A673 (cell line): ENCODE results near the gene FRK.

ENCODE experiments used
- EZH2 ChIP-seq: fragments of 200-600 bp; sonication (generic); IDR thresholded peaks from 2 replicates; pipeline ENCODE4 v1.6.1; 2017; ENCODE audit warnings: borderline replicate concordance, low read depth, mild to moderate bottlenecking, mixed read lengths, antibody characterized with exemption, low read length; ENCODE audit not compliant: poor library complexity, severe bottlenecking
- TF ChIP-seq, protein P1 (sequence below): fragments of 300-800, 200-600 bp; sonication (generic); conservative IDR thresholded peaks from 2 replicates; pipeline ENCODE4 v1.5.1; 2017; ENCODE audit warnings: low read depth, mild to moderate bottlenecking, antibody characterized with exemption, low read length, moderate library complexity, mixed read lengths

DNA sequence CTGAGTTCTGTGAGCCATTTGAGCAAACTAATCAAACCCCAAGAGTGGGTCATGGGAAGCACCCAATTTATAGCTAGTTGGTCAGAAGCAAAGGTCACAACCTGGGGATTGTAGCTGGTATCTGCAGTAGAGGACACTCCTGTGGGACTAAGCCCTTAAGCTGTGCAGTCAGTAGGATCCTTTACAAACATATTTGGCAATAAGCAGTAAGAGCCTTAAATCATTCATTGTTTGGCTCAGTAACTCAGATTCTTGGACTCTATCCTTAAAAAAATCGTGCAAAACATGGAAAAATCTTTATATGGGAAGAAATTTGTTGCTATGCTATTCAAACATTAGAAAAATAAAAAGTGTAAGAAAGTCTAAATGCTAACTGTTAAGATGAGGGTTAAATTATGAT lies 29.9 kb downstream of the FRK start:
- TF ChIP-seq, protein P1, sequence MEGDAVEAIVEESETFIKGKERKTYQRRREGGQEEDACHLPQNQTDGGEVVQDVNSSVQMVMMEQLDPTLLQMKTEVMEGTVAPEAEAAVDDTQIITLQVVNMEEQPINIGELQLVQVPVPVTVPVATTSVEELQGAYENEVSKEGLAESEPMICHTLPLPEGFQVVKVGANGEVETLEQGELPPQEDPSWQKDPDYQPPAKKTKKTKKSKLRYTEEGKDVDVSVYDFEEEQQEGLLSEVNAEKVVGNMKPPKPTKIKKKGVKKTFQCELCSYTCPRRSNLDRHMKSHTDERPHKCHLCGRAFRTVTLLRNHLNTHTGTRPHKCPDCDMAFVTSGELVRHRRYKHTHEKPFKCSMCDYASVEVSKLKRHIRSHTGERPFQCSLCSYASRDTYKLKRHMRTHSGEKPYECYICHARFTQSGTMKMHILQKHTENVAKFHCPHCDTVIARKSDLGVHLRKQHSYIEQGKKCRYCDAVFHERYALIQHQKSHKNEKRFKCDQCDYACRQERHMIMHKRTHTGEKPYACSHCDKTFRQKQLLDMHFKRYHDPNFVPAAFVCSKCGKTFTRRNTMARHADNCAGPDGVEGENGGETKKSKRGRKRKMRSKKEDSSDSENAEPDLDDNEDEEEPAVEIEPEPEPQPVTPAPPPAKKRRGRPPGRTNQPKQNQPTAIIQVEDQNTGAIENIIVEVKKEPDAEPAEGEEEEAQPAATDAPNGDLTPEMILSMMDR, result no peak
- no peak for TF ChIP-seq EZH2
